ENCODE results near the gene SLC6A17. TPM values are rescaled to one million over a fixed set of nuclear protein-coding genes. Genes with fewer than 3 reads are reported as not detected.

Gene SLC6A17
- total and polyA plus RNA-seq, 10 donors, result under 0.01 to 0.02 TPM; not detected in 8

DNA sequence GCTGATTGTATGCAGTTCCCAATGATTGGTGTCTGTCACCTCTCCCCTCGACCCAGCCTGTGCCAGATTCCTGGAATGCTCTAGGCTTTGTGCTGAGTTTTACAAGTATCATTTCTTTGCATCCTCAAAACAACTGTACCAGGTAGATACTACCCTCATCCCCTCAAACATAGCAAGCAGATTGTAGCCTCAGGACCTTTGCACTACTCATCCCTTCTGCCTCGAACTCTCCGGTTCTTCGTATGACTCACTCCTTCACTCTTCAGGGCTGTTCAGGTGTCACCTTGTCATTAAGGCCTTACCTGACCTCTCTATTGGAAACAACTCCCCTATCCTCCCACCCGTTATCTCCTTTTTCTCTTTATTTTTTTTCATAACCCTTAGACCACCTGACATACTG, 67.8 kb downstream of the SLC6A17 start:
- TF ChIP-seq, protein P1, sequence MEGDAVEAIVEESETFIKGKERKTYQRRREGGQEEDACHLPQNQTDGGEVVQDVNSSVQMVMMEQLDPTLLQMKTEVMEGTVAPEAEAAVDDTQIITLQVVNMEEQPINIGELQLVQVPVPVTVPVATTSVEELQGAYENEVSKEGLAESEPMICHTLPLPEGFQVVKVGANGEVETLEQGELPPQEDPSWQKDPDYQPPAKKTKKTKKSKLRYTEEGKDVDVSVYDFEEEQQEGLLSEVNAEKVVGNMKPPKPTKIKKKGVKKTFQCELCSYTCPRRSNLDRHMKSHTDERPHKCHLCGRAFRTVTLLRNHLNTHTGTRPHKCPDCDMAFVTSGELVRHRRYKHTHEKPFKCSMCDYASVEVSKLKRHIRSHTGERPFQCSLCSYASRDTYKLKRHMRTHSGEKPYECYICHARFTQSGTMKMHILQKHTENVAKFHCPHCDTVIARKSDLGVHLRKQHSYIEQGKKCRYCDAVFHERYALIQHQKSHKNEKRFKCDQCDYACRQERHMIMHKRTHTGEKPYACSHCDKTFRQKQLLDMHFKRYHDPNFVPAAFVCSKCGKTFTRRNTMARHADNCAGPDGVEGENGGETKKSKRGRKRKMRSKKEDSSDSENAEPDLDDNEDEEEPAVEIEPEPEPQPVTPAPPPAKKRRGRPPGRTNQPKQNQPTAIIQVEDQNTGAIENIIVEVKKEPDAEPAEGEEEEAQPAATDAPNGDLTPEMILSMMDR (IDR thresholded peaks at IDR 0.05 in 8 of 11, conservative IDR thresholded peaks at IDR 0.05 in 3 of 11), result no peak
- TF ChIP-seq POLR2A (IDR thresholded peaks at IDR 0.05), result no peak
- TF ChIP-seq POLR2AphosphoS5 (IDR thresholded peaks at IDR 0.05), result no peak
- DNase-seq, result no peak
- peaks cover 21 to 47% (median 35%) of the 10 kb centered on the region in 6 donors for H3K4me1 ChIP-seq
- H3K36me3 ChIP-seq, result peaks cover 0 to 29% (median under 1%) of the 10 kb centered on the region in 6 donors
- intact Hi-C loops (cut with DNase I; ENCODE audit: low total_unique reads), result no loop called here
- WGBS, 5 donors, result 88 to 96% (median 90%) methylated on average over 5 of the region's 5 CpGs
- no peaks in the 10 kb centered on the region for H3K27me3 ChIP-seq (replicated peaks in 1 of 7)
- no peak overlapping the region for H3K27ac ChIP-seq
- no peaks in the 10 kb centered on the region for H3K9me3 ChIP-seq
- no peak overlapping the region for H3K4me3 ChIP-seq

GRCh38 chr1:110218739-110219138, 68.4 kb downstream of the SLC6A17 start:
- Histone ChIP-seq H3K36me3 (peaks cover 0 to 35% (median 3%) of the 10 kb centered on the region in 6 donors), H3K4me1 (peaks cover 16 to 41% (median 32%) of the 10 kb centered on the region in 6 donors), H3K27ac (no peak overlapping the region), H3K4me3 (no peak overlapping the region), H3K9me3 (no peaks in the 10 kb centered on the region), H3K27me3 (replicated peaks in 1 of 7) (no peaks in the 10 kb centered on the region)
- intact Hi-C loops (cut with DNase I; ENCODE audit: low total_unique reads), result no loop called here
- TF ChIP-seq, protein P1 (IDR thresholded peaks at IDR 0.05 in 8 of 11, conservative IDR thresholded peaks at IDR 0.05 in 3 of 11), result no peak
- TF ChIP-seq POLR2A (IDR thresholded peaks at IDR 0.05) (no peak), POLR2AphosphoS5 (IDR thresholded peaks at IDR 0.05) (no peak)
- WGBS, 5 donors, result 81 to 93% (median 87%) methylated on average over 4 of the region's 4 CpGs
- no peak for DNase-seq

DNA sequence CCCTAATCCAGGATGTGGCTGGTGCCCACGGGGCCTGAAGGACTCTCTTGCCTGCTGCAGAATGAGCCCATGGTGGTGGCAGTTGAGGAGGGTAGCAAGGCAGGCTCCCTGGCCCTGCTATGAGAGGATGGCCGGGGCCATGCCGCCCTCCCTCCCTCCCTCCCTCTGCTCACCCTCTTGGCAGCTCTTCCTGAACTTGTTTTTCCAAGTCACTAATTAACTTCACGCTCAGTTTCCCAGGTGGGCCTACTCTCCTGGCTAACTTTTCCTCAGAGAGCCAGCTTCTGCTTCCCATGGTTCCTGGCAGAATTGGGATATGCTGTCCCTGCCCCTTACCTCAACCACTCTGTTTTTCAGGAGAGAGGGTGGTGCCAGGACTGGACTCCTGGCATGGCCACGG, 70.0 kb downstream of the SLC6A17 start:
- Histone ChIP-seq H3K27me3 (replicated peaks in 1 of 7) (no peaks in the 10 kb centered on the region), H3K4me3 (no peak overlapping the region), H3K4me1 (peaks cover 4 to 26% (median 19%) of the 10 kb centered on the region in 6 donors), H3K36me3 (peaks cover 0 to 48% (median 4%) of the 10 kb centered on the region in 6 donors), H3K9me3 (no peaks in the 10 kb centered on the region), H3K27ac (no peak overlapping the region)
- intact Hi-C loops (cut with DNase I; ENCODE audit: low total_unique reads), result no loop called here
- no peak for DNase-seq
- WGBS, 5 donors, result 77 to 95% (median 87%) methylated on average over 5 of the region's 5 CpGs
- TF ChIP-seq, protein P1 (IDR thresholded peaks at IDR 0.05 in 8 of 11, conservative IDR thresholded peaks at IDR 0.05 in 3 of 11), result no peak
- no peak for TF ChIP-seq POLR2A (IDR thresholded peaks at IDR 0.05)
- no peak for TF ChIP-seq POLR2AphosphoS5 (IDR thresholded peaks at IDR 0.05)

DNA sequence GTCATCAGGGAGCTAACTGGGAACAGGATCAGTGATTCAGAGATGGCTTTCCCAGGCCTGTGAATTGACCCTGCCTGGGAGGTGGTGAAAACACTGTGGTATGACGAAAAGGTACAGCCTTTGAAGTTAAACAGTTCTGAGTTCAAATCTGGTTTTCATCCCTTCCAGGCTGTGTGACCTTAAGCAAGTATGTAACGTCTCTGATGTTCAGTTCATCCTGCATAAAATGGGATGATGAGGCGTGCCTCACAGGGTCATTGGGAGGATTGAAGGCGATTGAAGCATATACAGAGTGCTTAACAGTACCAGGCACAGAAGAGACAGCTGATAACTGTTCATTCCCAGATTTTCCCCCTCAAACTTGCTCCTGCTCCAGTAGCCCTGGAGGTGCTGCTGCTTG, 70.8 kb downstream of the SLC6A17 start:
- Histone ChIP-seq H3K27ac (no peak overlapping the region), H3K27me3 (replicated peaks in 1 of 7) (no peaks in the 10 kb centered on the region), H3K9me3 (no peaks in the 10 kb centered on the region), H3K4me3 (no peak overlapping the region), H3K4me1 (peaks cover 0 to 18% (median 12%) of the 10 kb centered on the region in 6 donors), H3K36me3 (peaks cover 0 to 56% (median 4%) of the 10 kb centered on the region in 6 donors)
- intact Hi-C loops (cut with DNase I; ENCODE audit: low total_unique reads), result no loop called here
- DNase-seq, result no peak
- TF ChIP-seq POLR2AphosphoS5 (IDR thresholded peaks at IDR 0.05) (no peak), POLR2A (IDR thresholded peaks at IDR 0.05) (no peak)
- TF ChIP-seq, protein P1 (IDR thresholded peaks at IDR 0.05 in 8 of 11, conservative IDR thresholded peaks at IDR 0.05 in 3 of 11), result no peak
- 92 to 95% (median 92%) methylated on average over 4 of the region's 4 CpGs for WGBS, 5 donors
